Left lung (tissue), 10 donors: ENCODE measurements around the gene S100G. TPM values are rescaled to one million over a fixed set of nuclear protein-coding genes. Genes with fewer than 3 reads are reported as not detected.

Experiments used
- ATAC-seq: fragments of 200-7000 bp; cut with Tn5 transposase; one replicate; pipeline ENCODE4 v1.9.1; 2020; ENCODE audit warnings: moderate library complexity
- DNase-seq, 4 donors: peaks; one replicate each; pipeline ENCODE4 v3.0.0-alpha.2; 2013 to 2020
- H3K27ac ChIP-seq, 2 donors: fragments of 200-600 bp; sonication (generic) in 1 of 2; one replicate each; pipeline versions ENCODE4 v1.5.0 to v1.8.0; 2020 to 2021
- H3K27me3 ChIP-seq, 2 donors: fragments of 200-600 bp; sonication (generic) in 1 of 2; one replicate each; pipeline versions ENCODE4 v1.5.0 to v1.8.0; 2020 to 2021
- H3K36me3 ChIP-seq, 2 donors: fragments of 200-600 bp; sonication (generic) in 1 of 2; one replicate each; pipeline versions ENCODE4 v1.5.0 to v1.8.0; 2020 to 2021
- H3K4me1 ChIP-seq, 2 donors: fragments of 200-600 bp; one replicate each; pipeline ENCODE4 v1.8.0; 2021
- H3K4me3 ChIP-seq, 2 donors: fragments of 200-600 bp; sonication (generic) in 1 of 2; one replicate each; pipeline versions ENCODE4 v1.5.0 to v1.8.0; 2020 to 2021; ENCODE audit warnings: mild to moderate bottlenecking in 1 of 2
- H3K9me3 ChIP-seq, 2 donors: fragments of 200-600 bp; sonication (generic) in 1 of 2; one replicate each; pipeline versions ENCODE4 v1.5.0 to v1.8.0; 2020 to 2021
- intact Hi-C, 2 donors: fragments of 100-400 bp; cut with DNase I; formaldehyde crosslinking; loops; one replicate each; pipeline versions ENCODE4 v1.11.2 to v1.14.2; 2022
- polyA plus RNA-seq, 6 donors: library from polyadenylated mRNA; unstranded; fragments of 120-200 nt; gene quantifications; one replicate each; pipeline ENCODE4 v1.2.1, GENCODE V29; 2013; ENCODE audit not compliant: insufficient read length in 6 of 6
- total RNA-seq, 2 donors: library from RNA; stranded (reverse); fragmentation: NEBNext Ultra II Directional; extraction: Animal tissue kit (Norgen Biotek cat#: 25700); gene quantifications; one replicate each; pipeline ENCODE4 v1.2.1, GENCODE V29; 2021
- TF ChIP-seq, protein P1 (sequence below), 2 donors: fragments of 200-600 bp; sonication (generic) in 1 of 2; IDR thresholded peaks; one replicate each; pipeline versions ENCODE4 v1.5.0 to v1.8.0; 2021; ENCODE audit warnings: antibody characterized with exemption in 2 of 2
- donor health status: DM: no; HTN: yes; CAD: no.
- donor health status: DM: no; HTN: no; CAD: no.

The S100G gene
- total and polyA plus RNA-seq, 8 donors: 0.64 TPM; not detected in 7

DNA sequence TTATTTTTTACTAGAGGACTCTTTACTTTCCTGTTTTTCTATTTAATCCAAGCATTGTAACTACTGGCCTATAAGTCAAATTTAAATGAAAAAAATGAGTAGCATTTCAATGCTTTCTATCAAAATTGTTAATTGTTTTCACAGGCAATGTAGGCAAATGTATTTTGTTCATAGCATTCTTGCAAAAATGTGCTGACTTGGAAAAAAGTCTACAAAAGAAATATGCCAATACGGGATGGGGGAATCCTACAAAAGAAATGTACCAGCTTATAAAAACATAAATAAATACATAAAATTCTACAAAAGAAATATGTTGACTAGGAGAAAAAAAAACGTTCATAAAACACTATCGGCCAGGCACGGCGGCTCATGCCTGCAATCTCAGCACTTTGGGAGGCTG lies 14.9 kb upstream of the S100G start:
- H3K36me3 ChIP-seq: peaks cover 0 to 8% of the 10 kb centered on the region in 2 donors
- no peak overlapping the region for H3K4me3 ChIP-seq
- DNase-seq (no peak), ATAC-seq (no peak)
- H3K27ac ChIP-seq: no peak overlapping the region
- no peaks in the 10 kb centered on the region for H3K27me3 ChIP-seq
- no peaks in the 10 kb centered on the region for H3K4me1 ChIP-seq
- intact Hi-C loops: no loop called here
- TF ChIP-seq, protein P1, sequence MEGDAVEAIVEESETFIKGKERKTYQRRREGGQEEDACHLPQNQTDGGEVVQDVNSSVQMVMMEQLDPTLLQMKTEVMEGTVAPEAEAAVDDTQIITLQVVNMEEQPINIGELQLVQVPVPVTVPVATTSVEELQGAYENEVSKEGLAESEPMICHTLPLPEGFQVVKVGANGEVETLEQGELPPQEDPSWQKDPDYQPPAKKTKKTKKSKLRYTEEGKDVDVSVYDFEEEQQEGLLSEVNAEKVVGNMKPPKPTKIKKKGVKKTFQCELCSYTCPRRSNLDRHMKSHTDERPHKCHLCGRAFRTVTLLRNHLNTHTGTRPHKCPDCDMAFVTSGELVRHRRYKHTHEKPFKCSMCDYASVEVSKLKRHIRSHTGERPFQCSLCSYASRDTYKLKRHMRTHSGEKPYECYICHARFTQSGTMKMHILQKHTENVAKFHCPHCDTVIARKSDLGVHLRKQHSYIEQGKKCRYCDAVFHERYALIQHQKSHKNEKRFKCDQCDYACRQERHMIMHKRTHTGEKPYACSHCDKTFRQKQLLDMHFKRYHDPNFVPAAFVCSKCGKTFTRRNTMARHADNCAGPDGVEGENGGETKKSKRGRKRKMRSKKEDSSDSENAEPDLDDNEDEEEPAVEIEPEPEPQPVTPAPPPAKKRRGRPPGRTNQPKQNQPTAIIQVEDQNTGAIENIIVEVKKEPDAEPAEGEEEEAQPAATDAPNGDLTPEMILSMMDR (IDR thresholded peaks at IDR 0.05): no peak
- H3K9me3 ChIP-seq: no peaks in the 10 kb centered on the region

DNA sequence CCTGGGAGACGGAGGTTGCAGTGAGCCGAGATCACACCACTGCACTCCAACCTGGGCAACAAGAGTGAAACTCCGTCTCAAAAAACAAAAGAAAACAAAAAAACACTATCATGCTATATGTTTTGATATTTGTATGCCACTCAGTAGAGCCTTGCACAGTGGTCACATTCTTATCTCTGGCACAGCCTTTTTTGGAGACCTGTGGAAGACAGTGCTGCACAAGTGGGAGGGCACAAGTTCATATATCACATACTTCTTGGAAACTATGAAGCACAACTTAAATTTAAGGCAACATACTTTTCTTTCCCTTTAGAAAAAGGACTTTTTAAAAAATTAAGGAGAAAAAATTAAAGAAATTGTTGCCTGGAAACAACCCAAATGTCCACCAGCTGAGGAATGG lies 14.4 kb upstream of the S100G start:
- DNase-seq: no peak
- Histone ChIP-seq H3K27ac (no peak overlapping the region), H3K9me3 (no peaks in the 10 kb centered on the region), H3K36me3 (peaks cover 0 to 8% of the 10 kb centered on the region in 2 donors), H3K27me3 (no peaks in the 10 kb centered on the region), H3K4me1 (no peaks in the 10 kb centered on the region), H3K4me3 (no peak overlapping the region)
- TF ChIP-seq, protein P1 (IDR thresholded peaks at IDR 0.05): no peak
- ATAC-seq: no peak
- intact Hi-C loops: no loop called here

DNA sequence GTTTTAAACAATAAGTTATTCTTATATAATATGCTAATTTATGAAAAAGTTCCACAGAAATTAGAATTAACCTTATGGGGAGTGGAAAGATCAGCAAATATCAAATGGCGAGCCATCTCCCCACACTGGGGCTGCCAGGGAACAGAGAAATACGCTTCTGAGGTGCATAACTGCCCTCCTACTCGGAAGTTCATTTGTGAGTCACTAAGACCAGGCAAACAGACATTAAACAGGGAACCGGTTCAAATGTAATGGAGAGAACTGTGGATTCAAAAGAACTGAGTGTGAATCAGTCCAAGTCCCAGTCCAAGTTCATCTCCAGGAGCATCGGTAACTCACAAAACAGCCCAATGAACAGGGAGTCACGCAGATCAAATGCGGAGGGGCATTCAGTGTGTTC lies 11.4 kb upstream of the S100G start:
- Histone ChIP-seq H3K36me3 (peaks cover 0 to 8% of the 10 kb centered on the region in 2 donors), H3K4me3 (no peak overlapping the region), H3K9me3 (no peaks in the 10 kb centered on the region), H3K4me1 (no peaks in the 10 kb centered on the region), H3K27me3 (no peaks in the 10 kb centered on the region), H3K27ac (no peak overlapping the region)
- intact Hi-C loops: no loop called here
- ATAC-seq: no peak
- TF ChIP-seq, protein P1 (IDR thresholded peaks at IDR 0.05): no peak
- no peak for DNase-seq

DNA sequence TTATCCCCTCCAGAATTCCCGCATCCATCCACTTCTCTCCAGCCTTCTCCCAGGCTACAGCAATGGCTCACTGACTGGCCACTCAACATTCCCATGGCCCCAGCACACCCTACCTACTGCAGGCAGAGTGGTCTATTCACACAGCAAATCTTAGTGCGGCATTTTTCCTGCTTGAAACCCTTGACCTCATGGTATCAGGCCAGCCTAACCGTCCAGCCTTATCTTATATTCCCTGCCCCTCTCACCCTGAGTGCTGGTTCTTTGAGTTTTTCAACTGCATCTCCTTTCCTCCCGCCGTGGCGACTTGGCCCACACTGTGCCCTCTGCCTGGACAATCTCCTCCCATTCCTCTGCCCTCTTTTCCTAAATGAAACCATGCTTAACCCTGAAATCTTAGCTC lies 10.0 kb upstream of the S100G start:
- TF ChIP-seq, protein P1 (IDR thresholded peaks at IDR 0.05): no peak
- no peak for DNase-seq
- no peaks in the 10 kb centered on the region for H3K27me3 ChIP-seq
- H3K9me3 ChIP-seq: no peaks in the 10 kb centered on the region
- H3K27ac ChIP-seq: no peak overlapping the region
- intact Hi-C loops: no loop called here
- no peaks in the 10 kb centered on the region for H3K4me1 ChIP-seq
- H3K36me3 ChIP-seq: peaks cover 0 to 8% of the 10 kb centered on the region in 2 donors
- no peak overlapping the region for H3K4me3 ChIP-seq
- ATAC-seq: no peak

DNA sequence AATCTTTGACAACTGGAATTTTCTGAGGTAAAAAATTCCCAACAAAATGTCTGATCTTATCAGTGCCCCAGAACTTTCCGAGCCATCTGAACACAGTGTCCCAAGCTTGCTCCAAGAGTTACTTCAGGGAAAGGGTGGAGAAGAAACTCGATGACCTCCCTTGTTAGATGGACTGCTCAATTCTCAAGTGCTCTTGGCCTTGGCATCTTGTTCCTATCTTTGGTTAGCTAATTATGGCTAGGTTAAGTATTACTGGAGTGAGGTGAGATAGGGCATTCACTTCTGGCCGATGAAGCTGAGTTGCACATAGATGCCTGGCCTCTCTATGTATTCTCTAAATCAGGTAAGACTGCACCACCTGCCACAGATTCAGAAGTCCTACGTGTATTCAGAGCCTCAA lies 9.1 kb upstream of the S100G start:
- H3K27me3 ChIP-seq: no peaks in the 10 kb centered on the region
- peaks cover 0 to 6% of the 10 kb centered on the region in 2 donors for H3K36me3 ChIP-seq
- no peak overlapping the region for H3K4me3 ChIP-seq
- intact Hi-C loops: no loop called here
- TF ChIP-seq, protein P1 (IDR thresholded peaks at IDR 0.05): no peak
- H3K4me1 ChIP-seq: no peaks in the 10 kb centered on the region
- H3K9me3 ChIP-seq: no peaks in the 10 kb centered on the region
- DNase-seq (no peak), ATAC-seq (peak; percentile 75)
- H3K27ac ChIP-seq: no peak overlapping the region
